Peyer's patch (tissue), 4 donors: ENCODE data around the gene SOBP. TPM values are rescaled to one million over a fixed set of nuclear protein-coding genes. Genes with fewer than 3 reads are reported as not detected.

Source experiments
- DNase-seq, 3 donors: peaks; one replicate each; pipeline ENCODE4 v3.0.0-alpha.2; 2017 to 2019
- H3K27ac ChIP-seq, 4 donors: fragments of 200-600 bp; sonication (generic); one replicate each; pipeline ENCODE4 v1.5.1; 2016 to 2019
- H3K27me3 ChIP-seq, 2 donors: fragments of 200-600 bp; sonication (generic); one replicate each; pipeline ENCODE4 v1.5.1; 2019
- H3K36me3 ChIP-seq, 3 donors: fragments of 200-600 bp; sonication (generic); one replicate each; pipeline ENCODE4 v1.5.1; 2016 to 2019
- H3K4me1 ChIP-seq, 4 donors: fragments of 200-600 bp; sonication (generic); one replicate each; pipeline ENCODE4 v1.5.1; 2016 to 2019
- H3K4me3 ChIP-seq, 4 donors: fragments of 200-600 bp; sonication (generic); 1 replicate in 3 of 4; 2 replicates in 1 of 4; pipeline ENCODE4 v1.5.1; 2016 to 2019; ENCODE audit warnings: mild to moderate bottlenecking in 1 of 4
- H3K9me3 ChIP-seq, 4 donors: fragments of 200-600 bp; sonication (generic); one replicate each; pipeline ENCODE4 v1.5.1; 2016 to 2019; ENCODE audit warnings: mild to moderate bottlenecking in 1 of 4
- CTCF ChIP-seq, 6 experiments: fragments of 450-650 bp in 4 of 6; fragments of 200-600 bp in 2 of 6; sonication (generic) in 1 of 6; IDR thresholded peaks; one replicate each; pipeline ENCODE4 v1.5.1; 2017 to 2019; ENCODE audit warnings: antibody characterized with exemption in 6 of 6, mild to moderate bottlenecking in 3 of 6, moderate library complexity in 1 of 6
- POLR2A ChIP-seq, 2 donors: fragments of 450-650 bp; IDR thresholded peaks; one replicate each; pipeline ENCODE4 v1.5.1; 2017; ENCODE audit warnings: antibody characterized with exemption in 2 of 2, mild to moderate bottlenecking in 2 of 2, moderate library complexity in 2 of 2
- total RNA-seq, 4 donors: library from RNA; depleted of rRNA; stranded (reverse); fragments of >200 nt; gene quantifications; one replicate each; pipeline ENCODE4 v1.1.0, GENCODE V29; 2016

SOBP gene
- total RNA-seq, 4 donors from 2014 or later, result 0.35 to 13.2 (median 1.8) TPM

GRCh38 chr6:107554326-107554725 is 64.4 kb downstream of the SOBP start:
- DNase-seq, result no peak
- no peaks in the 10 kb centered on the region for H3K27me3 ChIP-seq
- H3K36me3 ChIP-seq, result no peaks in the 10 kb centered on the region
- no peaks in the 10 kb centered on the region for H3K4me1 ChIP-seq
- H3K27ac ChIP-seq, result no peak overlapping the region
- H3K9me3 ChIP-seq, result no peaks in the 10 kb centered on the region
- no peak overlapping the region for H3K4me3 ChIP-seq
- TF ChIP-seq CTCF (IDR thresholded peaks at IDR 0.05) (no peak), POLR2A (IDR thresholded peaks at IDR 0.05) (no peak)

- Histone ChIP-seq H3K4me1 (no peaks in the 10 kb centered on the region), H3K36me3 (no peaks in the 10 kb centered on the region), H3K4me3 (no peak overlapping the region), H3K27ac (no peak overlapping the region), H3K27me3 (no peaks in the 10 kb centered on the region), H3K9me3 (no peaks in the 10 kb centered on the region)
- TF ChIP-seq POLR2A (IDR thresholded peaks at IDR 0.05) (no peak), CTCF (IDR thresholded peaks at IDR 0.05) (no peak)
- DNase-seq, result no peak
Observed at GRCh38 chr6:107554918-107555317, 65.0 kb downstream of the SOBP start.

- Histone ChIP-seq H3K27ac (no peak overlapping the region), H3K36me3 (no peaks in the 10 kb centered on the region), H3K4me1 (no peaks in the 10 kb centered on the region), H3K27me3 (no peaks in the 10 kb centered on the region), H3K9me3 (no peaks in the 10 kb centered on the region), H3K4me3 (no peak overlapping the region)
- TF ChIP-seq CTCF (IDR thresholded peaks at IDR 0.05) (no peak), POLR2A (IDR thresholded peaks at IDR 0.05) (no peak)
- DNase-seq, result no peak
Observed at GRCh38 chr6:107555449-107555848, 65.5 kb downstream of the SOBP start.

- H3K27me3 ChIP-seq, result no peaks in the 10 kb centered on the region
- no peak for DNase-seq
- no peak for TF ChIP-seq CTCF (IDR thresholded peaks at IDR 0.05)
- no peak for TF ChIP-seq POLR2A (IDR thresholded peaks at IDR 0.05)
Observed at GRCh38 chr6:107556082-107556481, 66.2 kb downstream of the SOBP start.

GRCh38 chr6:107557698-107558097 is 67.8 kb downstream of the SOBP start:
- Histone ChIP-seq H3K9me3 (no peaks in the 10 kb centered on the region), H3K27me3 (no peaks in the 10 kb centered on the region), H3K27ac (no peak overlapping the region), H3K4me3 (no peak overlapping the region), H3K36me3 (no peaks in the 10 kb centered on the region), H3K4me1 (no peaks in the 10 kb centered on the region)
- TF ChIP-seq POLR2A (IDR thresholded peaks at IDR 0.05) (no peak), CTCF (IDR thresholded peaks at IDR 0.05) (no peak)
- DNase-seq, result no peak

More at GRCh38 chr6:107556082-107556481, 66.2 kb downstream of the SOBP start:
- Histone ChIP-seq H3K36me3 (no peaks in the 10 kb centered on the region), H3K9me3 (no peaks in the 10 kb centered on the region), H3K4me3 (no peak overlapping the region), H3K27ac (no peak overlapping the region), H3K4me1 (no peaks in the 10 kb centered on the region)

- Histone ChIP-seq H3K4me1 (no peaks in the 10 kb centered on the region), H3K4me3 (no peak overlapping the region), H3K27ac (peak overlapping the region in 1 of 4 donors; percentile 40), H3K9me3 (no peaks in the 10 kb centered on the region), H3K27me3 (no peaks in the 10 kb centered on the region), H3K36me3 (no peaks in the 10 kb centered on the region)
- no peak for DNase-seq
- no peak for TF ChIP-seq POLR2A (IDR thresholded peaks at IDR 0.05)
- TF ChIP-seq CTCF (IDR thresholded peaks at IDR 0.05), result no peak
Observed at GRCh38 chr6:107560657-107561056, 70.7 kb downstream of the SOBP start.
